Gastroesophageal sphincter (tissue), 4 donors: Measurements from ENCODE around the gene KRT28. TPM values are rescaled to one million over a fixed set of nuclear protein-coding genes. Genes with fewer than 3 reads are reported as not detected.

Source experiments
- ATAC-seq: fragments of 150-250 bp; one replicate; pipeline ENCODE4 v1.9.1; 2016; ENCODE audit warnings: mild to moderate bottlenecking, moderate library complexity
- H3K27ac ChIP-seq, 4 donors: fragments of 200-600 bp; sonication (generic) in 3 of 4; 1 replicate in 3 of 4; 2 replicates in 1 of 4; pipeline ENCODE4 v1.5.1; 2016 to 2019
- H3K27me3 ChIP-seq: fragments of 200-600 bp; sonication (generic); one replicate; pipeline ENCODE4 v1.5.1; 2019
- H3K36me3 ChIP-seq, 2 donors: fragments of 200-600 bp; sonication (generic); one replicate each; pipeline ENCODE4 v1.5.1; 2019; ENCODE audit warnings: control low read depth in 1 of 2
- H3K4me1 ChIP-seq, 3 donors: fragments of 200-600 bp; sonication (generic); 1 replicate in 2 of 3; 2 replicates in 1 of 3; pipeline ENCODE4 v1.5.1; 2016 to 2019; ENCODE audit warnings: control low read depth in 2 of 3
- H3K4me3 ChIP-seq, 2 donors: fragments of 200-600 bp; sonication (generic); one replicate each; pipeline ENCODE4 v1.5.1; 2019; ENCODE audit warnings: mild to moderate bottlenecking in 1 of 2, moderate library complexity in 1 of 2
- H3K9me3 ChIP-seq, 3 donors: fragments of 200-600 bp; sonication (generic); one replicate each; pipeline ENCODE4 v1.5.1; 2017 to 2019; ENCODE audit warnings: control low read depth in 2 of 3
- CTCF ChIP-seq, 4 experiments: fragments of 200-600 bp in 2 of 4; fragments of 450-650 bp in 2 of 4; sonication (generic) in 1 of 4; IDR thresholded peaks; one replicate each; pipeline ENCODE4 v1.5.1; 2017 to 2019; ENCODE audit warnings: antibody characterized with exemption in 4 of 4, mild to moderate bottlenecking in 2 of 4, moderate library complexity in 2 of 4
- EP300 ChIP-seq: sonication (generic); formaldehyde crosslinking; IDR thresholded peaks from one replicate; pipeline ENCODE4 v1.6.1; 2017; ENCODE audit warnings: antibody characterized with exemption, mild to moderate bottlenecking
- POLR2A ChIP-seq, 2 donors: fragments of 450-650 bp; IDR thresholded peaks; one replicate each; pipeline ENCODE4 v1.6.1; 2017; ENCODE audit warnings: antibody characterized with exemption in 2 of 2, mild to moderate bottlenecking in 2 of 2, moderate library complexity in 1 of 2
- POLR2AphosphoS5 ChIP-seq: sonication (generic); formaldehyde crosslinking; IDR thresholded peaks from one replicate; pipeline ENCODE4 v1.6.1; 2017; ENCODE audit warnings: antibody characterized with exemption
- WGBS, 2 donors: methylation state at CpG; one replicate each; pipeline ENCODE4 v1.1.5; 2018; ENCODE audit warnings: low coverage in 1 of 2; 5-methylcytosine and 5-hydroxymethylcytosine counted together
- total RNA-seq, 4 donors: library from RNA; depleted of rRNA; stranded (reverse); fragments of >200 nt; gene quantifications; one replicate each; pipeline ENCODE4 v1.1.0, GENCODE V29; 2016

KRT28 gene
- total RNA-seq, 4 donors from 2014 or later, result not detected

DNA sequence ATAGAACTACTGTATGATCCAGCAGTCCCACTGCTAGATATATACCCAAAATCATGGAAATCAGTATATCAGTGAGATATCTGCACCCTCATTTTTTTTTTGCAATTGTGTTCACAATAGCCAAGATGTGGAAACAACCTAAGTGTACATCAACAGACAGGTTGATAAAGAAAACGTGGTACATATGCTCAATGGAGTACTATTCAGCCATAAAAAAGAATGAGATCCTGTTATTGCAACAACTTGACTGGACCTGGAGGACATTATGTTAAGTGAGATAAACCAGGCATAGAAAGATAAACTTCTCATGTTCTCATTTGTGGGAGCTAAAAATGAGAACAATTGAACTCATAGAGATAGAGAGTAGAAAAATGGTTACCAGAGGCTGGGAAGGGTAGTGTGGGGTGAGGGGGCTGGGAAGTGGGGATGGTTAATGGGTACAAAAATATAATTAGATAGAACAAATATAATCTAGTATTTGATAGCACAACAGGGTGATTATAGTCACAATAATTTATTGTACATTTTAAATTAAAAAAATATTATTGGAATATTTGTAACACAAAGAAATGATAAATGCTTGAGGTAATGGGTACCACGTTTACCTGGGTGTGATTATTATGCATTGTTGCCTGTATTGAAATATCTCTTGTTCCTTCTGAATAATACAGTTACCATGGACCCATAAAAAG lies 30.5 kb upstream of the KRT28 start:
- Histone ChIP-seq H3K9me3 (no peaks in the 10 kb centered on the region), H3K27ac (no peak overlapping the region), H3K4me3 (no peak overlapping the region), H3K36me3 (peaks cover 0 to 17% of the 10 kb centered on the region in 2 donors), H3K4me1 (no peaks in the 10 kb centered on the region), H3K27me3 (no peaks in the 10 kb centered on the region)
- ATAC-seq, result no peak
- TF ChIP-seq EP300, result no peak
- no peak for TF ChIP-seq POLR2A (IDR thresholded peaks at IDR 0.05)
- TF ChIP-seq POLR2AphosphoS5, result no peak
- no peak for TF ChIP-seq CTCF (IDR thresholded peaks at IDR 0.05)
- WGBS, 2 donors, result 90 to 92% methylated on average over 2 of the region's 2 CpGs

GRCh38 chr17:40828454-40829044 lies 28.8 kb upstream of the KRT28 start:
- WGBS, 2 donors, result 33 to 68% methylated on average over 4 of the region's 4 CpGs
- Histone ChIP-seq H3K27me3 (no peaks in the 10 kb centered on the region), H3K4me1 (no peaks in the 10 kb centered on the region), H3K9me3 (no peaks in the 10 kb centered on the region), H3K27ac (peak overlapping the region; percentile 28 to 73 (median 66)), H3K36me3 (peaks cover 0 to under 1% of the 10 kb centered on the region in 2 donors), H3K4me3 (no peak overlapping the region)
- peak; percentile 34 for ATAC-seq
- TF ChIP-seq EP300 (no peak), POLR2AphosphoS5 (no peak), CTCF (IDR thresholded peaks at IDR 0.05) (no peak), POLR2A (IDR thresholded peaks at IDR 0.05) (no peak)

DNA sequence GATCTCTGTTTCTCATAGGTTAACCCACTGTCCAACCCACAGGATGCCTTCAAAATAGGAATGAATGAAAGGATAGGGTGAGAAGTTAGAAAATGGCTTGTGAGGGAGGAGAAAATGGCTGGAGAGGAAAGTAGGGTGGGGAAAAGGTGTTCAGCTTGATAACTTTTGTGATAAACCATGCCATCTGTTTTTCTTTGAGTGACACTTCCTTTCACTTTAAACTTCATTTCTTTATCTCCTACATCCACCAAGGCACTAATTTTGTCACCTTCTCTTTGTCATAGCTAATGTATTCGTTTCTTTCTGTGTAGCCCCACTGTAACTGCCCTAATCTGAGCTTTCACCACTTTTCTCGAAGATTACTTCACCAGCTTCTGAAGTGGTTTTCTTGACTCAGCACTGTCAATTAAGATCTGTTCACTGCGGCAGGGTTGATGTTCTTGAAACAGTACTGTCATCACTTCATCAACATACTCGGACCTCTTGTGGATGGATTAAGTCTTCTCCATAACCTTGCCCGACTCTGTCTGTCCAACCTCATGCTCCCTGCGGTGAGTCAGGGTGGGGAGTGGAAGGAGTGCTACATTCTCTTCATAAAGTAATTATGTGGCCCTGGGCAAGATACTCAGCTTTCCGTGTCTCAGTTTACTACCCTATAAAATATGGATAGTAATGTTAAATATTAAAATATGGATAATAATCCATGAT lies 28.1 kb upstream of the KRT28 start:
- H3K4me1 ChIP-seq, result no peaks in the 10 kb centered on the region
- TF ChIP-seq POLR2A (IDR thresholded peaks at IDR 0.05) (no peak), POLR2AphosphoS5 (no peak), CTCF (IDR thresholded peaks at IDR 0.05) (no peak), EP300 (no peak)
- H3K27ac ChIP-seq, result peak overlapping the region; percentile 28 to 73 (median 66)
- H3K4me3 ChIP-seq, result no peak overlapping the region
- H3K27me3 ChIP-seq, result no peaks in the 10 kb centered on the region
- peak; percentile 28 for ATAC-seq
- H3K36me3 ChIP-seq, result no peaks in the 10 kb centered on the region
- no peaks in the 10 kb centered on the region for H3K9me3 ChIP-seq
- 56 to 70% methylated on average over 7 of the region's 7 CpGs for WGBS, 2 donors

DNA sequence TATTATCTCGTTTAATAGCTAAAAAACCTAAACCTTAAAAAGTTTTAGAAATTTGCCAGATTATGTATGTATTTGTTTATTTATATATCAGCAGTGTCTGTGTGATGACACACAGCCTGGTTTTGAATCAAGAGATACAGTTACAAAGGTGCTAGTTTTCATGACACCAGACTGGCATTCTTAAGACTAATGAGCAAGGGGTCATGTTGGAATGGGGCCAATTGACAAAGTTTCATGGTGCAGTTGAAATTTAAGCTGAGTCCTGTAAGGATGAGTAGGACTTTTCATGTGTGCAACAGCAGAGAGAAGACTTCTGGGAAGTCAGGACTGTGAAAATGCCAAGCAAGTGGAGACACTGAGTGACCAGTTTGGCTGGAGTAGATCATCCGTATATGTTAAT lies 25.8 kb upstream of the KRT28 start:
- Histone ChIP-seq H3K27me3 (no peaks in the 10 kb centered on the region), H3K4me3 (no peak overlapping the region), H3K4me1 (no peaks in the 10 kb centered on the region), H3K27ac (no peak overlapping the region), H3K9me3 (no peaks in the 10 kb centered on the region), H3K36me3 (peaks cover 0 to 9% of the 10 kb centered on the region in 2 donors)
- TF ChIP-seq CTCF (IDR thresholded peaks at IDR 0.05) (no peak), POLR2A (IDR thresholded peaks at IDR 0.05) (no peak), POLR2AphosphoS5 (no peak), EP300 (no peak)
- no peak for ATAC-seq
- 80 to 90% methylated on average over 2 of the region's 2 CpGs for WGBS, 2 donors
